GF-D8 (cell line): Measurements from ENCODE around the gene ARMCX6.
"Not testable (repeated sequence)": the region's sequence is repeated elsewhere in the genome, so short reads cannot be mapped to it uniquely, and the experiment has no call there.

Experiments
- DNase-seq: peaks from one replicate; lab custom pipeline; 2025; lab: John Stamatoyannopoulos, UW

ARMCX6 gene

DNA sequence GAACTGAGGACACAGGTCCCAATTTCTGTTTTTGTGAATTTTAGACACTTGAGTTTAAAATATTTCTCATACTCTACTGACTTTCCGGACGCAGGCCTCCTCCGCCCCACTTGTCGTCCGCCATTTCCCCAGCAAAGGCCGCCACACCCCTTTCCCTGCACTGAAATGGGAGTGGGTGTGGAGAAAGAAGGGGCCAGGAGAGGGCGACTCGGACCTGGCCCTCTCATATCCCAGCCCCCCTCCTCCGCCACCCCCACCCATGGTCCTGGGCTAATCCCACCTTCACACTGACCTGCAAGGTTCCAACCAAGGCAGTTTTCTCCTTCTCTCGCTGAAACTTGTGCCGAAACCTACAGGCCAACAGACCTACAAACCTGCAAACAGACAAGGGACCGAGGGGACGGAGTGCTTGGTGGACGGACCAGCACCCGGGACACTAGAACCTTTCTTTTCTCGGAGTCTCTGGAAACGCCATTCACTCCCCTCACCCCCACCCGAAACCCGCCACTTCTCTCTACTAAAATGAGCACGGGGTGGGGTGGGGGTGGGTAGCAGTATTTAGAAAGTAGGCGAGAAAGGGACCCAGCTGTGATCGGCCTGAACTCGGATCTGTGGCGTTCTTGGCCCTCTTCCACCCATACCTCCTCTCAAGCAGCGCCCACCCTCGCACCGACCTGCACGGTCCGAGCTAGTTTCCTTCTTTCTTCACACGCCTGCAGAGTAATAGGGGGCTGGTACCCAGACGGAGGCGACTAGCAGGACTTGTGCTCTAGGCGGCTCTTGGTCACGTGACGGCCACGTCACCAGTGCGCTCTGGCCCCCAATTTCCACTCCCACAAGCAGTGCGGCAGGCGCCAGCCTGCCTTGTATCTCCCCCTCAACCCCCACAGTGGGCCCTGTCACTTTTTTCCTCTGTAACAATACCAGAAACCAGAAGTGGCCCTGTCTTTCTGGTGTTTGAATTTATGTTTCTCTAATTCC lies at the start of gene ARMCX6:
ARMCX6 (minus strand) TSS at position 790 of the 981 bp plus-strand sequence. CDS start 1,380 bp downstream, outside the sequence.
- DNase-seq, result no peak

DNA sequence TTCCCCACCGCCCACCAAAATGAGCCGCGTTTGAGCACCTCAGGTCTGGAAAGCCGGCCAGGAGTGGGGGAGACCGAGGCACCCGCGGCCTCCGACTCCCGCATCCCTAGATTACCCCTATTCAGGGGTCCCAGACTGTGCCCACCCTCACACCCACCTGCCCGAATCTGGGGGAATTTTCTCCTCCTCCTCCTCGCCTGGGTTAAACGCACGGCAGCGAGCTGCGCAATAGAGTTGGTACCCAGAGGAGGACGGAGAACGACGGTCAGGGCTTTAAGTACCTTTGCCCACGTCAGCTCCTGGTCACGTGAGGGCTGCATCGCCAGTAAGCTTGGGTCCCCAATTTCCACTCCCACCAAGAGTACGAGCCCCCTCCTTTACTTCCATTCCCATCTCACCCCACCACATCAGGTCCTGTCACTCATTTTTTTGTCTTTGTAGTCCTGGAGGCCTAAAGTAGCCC lies 41.8 kb upstream of the ARMCX6 start, which contains the start of gene ARMCX2:
ARMCX2 (minus strand) TSS at position 250 of the 463 bp plus-strand sequence. CDS start 2,262 bp downstream, outside the sequence.
- no peak for DNase-seq

DNA sequence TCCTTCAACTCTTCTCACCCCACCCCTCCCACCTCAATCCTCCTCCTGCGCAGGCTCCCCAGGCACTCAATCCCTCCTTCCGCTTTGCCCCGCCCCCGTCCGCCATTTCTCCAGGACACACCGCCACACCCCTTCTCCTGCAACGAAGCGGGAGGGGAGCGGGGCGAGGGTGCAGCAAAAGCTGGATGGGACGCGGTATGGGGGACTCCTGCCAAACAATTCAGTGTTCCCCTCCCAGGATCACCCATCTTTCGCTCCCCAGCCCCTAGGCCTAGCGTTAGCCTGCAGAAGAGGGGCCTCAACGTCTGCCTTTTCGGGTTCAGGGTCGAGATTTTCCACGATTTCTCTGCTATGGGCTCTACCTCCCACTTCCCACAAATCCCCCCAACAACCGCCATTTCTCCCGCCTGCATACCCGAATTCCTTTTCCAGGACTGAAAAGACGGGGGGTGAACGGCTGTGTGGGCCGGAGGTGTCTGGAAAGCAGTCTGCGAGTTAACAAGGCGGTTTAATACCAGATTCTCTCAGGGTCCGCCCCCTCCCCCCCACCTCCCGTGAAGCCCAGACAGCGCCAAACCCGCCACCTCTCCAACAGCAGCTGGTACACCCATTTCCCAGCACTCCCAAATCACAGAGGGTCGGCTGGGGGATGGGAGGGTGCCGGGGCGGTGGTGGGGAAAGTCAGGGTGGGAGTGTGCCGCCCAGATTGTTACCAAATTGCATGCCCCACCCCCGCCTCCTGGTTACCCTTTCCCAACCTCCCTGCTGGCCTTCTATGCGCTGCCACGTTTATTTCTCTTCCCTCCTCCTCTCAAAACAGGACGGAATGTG lies 41.1 kb upstream of the ARMCX6 start:
- no peak for DNase-seq

DNA sequence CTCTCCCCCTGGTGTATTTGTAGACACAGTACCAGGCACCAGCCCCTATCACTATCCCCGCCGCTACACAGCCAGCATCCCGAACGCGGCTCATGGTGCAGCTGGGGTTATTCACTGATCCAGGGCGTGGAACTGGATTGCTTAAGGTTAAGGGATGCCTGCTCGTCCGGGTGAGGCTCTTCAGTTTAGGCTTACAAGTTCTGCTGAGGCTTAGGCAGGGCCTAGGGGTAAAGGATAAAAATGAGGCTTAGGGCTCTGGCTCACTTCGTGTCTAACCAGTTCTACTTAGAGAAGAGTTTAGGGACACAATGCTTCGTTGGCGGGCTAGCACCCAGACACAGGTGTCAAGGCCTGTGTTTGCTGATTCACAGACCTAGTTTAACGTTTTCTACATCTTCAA lies 39.7 kb upstream of the ARMCX6 start:
- no peak for DNase-seq

DNA sequence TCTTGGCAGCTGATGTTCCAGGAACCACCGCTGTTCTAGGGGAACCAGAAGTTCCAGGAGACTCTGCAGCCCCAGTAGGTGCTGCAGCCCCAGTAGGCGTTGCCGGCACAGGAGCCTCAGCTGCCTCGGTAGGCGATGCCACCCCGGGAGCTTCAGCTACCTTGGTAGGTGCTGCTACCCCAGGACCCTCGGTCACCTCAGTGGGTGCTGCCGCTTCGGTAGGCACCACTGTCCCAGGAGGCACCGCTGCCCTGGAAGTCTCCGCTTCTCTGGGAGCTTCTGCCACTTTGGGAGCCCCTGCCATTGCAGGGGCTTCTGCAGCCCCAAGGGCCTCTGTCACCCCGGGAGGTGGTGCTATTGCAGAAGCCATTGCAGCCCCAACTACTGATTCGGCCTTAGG lies 39.0 kb upstream of the ARMCX6 start:
- no peak for DNase-seq

- DNase-seq, result no peak
Measured at GRCh38 chrX:101655534-101655933, 37.7 kb upstream of the ARMCX6 start.

DNA sequence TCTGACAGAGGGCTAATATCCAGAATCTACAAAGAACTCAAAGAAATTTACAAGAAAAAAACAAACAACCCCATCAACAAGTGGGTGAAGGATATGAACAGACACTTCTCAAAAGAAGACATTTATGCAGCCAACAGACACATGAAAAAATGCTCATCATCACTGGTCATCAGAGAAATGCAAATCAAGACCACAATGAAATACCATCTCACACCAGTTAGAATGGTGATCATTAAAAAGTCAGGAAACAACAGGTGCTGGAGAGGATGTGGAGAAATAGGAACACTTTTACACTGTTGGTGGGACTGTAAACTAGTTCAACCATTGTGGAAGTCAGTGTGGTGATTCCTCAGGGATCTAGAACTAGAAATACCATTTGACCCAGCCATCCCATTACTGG lies 29.9 kb upstream of the ARMCX6 start:
- DNase-seq, result not testable (repeated sequence)

GRCh38 chrX:101642093-101642492 lies 24.3 kb upstream of the ARMCX6 start:
- DNase-seq, result no peak

DNA sequence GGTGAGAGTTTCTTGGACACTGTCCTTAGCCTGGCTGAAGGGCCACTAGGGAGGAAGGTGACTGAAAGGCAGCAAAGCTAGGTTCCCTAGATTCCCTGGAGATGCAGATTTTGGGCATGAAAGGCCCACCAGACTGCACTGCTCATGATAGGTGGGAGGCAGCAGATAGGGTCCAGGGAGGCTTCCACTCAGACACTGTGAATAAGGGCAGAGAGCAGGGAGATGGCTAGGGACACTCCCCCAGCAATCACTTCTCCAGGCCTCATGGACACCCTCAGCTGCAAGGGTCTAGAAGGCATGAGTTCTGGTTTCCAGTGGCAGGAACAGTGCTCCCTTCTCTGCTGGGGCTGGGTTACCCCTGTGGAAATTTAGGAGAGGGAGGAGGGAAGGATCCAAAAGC lies 21.8 kb upstream of the ARMCX6 start:
- no peak for DNase-seq

DNA sequence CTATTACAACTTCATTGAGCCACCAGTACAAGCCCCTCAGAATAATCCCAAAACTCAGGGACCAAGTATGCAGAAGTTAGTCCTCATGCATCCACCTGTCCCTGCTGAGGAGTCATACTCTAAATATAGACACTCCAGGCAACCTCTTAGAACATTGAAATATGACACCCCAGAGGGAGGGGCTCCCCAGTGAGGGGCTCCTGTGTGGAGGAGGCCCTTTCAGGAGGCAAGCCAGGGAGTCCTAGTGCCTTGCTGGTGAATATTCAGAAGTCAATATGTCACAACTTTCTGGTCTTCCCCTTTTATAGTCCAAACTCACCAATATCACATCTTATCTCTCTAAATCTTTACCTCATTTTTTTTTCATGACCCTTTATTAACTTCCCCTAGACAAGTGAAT lies 1.6 kb upstream of the ARMCX6 start:
- DNase-seq, result no peak

- no peak for DNase-seq
Measured at GRCh38 chrX:101605728-101606127, 12.1 kb downstream of the ARMCX6 start.

DNA sequence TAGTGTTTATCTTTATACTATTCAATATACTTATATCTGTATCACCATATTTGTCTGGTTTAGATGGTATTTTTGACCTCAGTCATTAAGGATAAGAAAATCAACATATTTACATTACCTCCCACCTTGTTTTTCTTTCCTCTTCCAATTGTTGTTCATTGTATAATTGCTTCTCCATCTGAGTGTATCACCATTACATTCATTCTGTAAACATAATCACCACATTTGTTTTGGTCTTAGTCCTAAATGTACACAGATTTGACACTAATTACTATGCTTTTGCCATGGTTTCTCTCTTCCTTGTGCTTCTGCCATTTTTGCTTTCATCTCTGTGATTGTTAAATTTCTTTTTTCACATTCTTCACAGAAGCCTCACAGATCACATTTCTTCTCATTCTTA lies 12.7 kb downstream of the ARMCX6 start:
- DNase-seq, result no peak

DNA sequence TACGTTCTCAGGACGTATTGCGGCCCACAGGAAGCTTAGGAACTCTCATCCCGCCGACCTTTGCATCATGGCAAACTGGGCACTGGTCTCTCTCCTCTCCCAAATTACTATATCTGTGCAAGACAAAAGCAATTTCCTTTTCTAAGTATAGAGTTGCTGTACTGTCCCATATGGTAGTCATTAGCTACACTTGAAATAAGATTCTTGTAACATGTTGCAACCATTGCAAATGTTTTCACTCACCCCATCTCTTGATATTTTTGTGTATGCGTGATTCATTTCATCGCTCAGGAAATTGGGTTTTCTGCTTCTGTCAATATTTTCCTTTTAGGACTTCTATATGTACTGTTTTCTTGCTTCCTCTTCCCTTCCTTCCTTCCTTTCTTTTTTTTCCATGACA lies 15.7 kb downstream of the ARMCX6 start:
- DNase-seq, result no peak

DNA sequence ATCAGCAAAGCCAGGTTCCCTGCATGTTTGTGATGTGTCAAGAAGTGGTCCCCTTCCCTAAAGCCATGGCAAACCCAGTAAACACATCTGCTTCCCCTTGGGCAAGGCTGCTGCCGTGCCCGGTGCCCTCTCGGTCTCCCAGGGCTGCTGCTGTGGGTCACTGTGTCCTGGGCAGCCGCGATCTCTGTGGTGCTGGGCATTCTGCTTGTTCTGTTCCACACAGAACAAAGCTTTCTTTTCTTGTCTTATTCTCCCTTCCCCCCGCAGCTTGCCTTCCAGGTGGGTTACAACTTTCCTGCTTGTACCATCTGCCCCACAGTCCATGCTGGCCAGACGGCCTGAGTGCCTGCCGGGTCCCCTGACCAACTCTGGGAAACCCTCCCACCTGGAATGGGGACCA lies 18.2 kb downstream of the ARMCX6 start:
- not testable (repeated sequence) for DNase-seq

- no peak for DNase-seq
Measured at GRCh38 chrX:101595739-101596419, 21.9 kb downstream of the ARMCX6 start.
